Stimulated activated CD8-positive, alpha-beta memory T cell treated with anti-CD3 and anti-CD28 coated beads, Interleukin-12 subunit alpha, Interleukin-12 subunit beta, amount 100 ng/mL, for 24 hours (primary cell): Measurements from ENCODE around the gene EPB41L3.
"Not testable (repeated sequence)": the region's sequence is repeated elsewhere in the genome, so short reads cannot be mapped to it uniquely, and the experiment has no call there.

Source experiments
- DNase-seq: peaks from one replicate; pipeline ENCODE4 v3.0.0-alpha.2; 2020; ENCODE audit errors: extremely low read depth

Gene EPB41L3

GRCh38 chr18:5543773-5544389 lies at the start of gene EPB41L3:
EPB41L3 (minus strand) TSS chr18:5543997; CDS start chr18:5489183, 54,814 bp downstream.
- DNase-seq = no peak

- DNase-seq = no peak
Measured at GRCh38 chr18:5588529-5588928, 44.7 kb upstream of the EPB41L3 start.

GRCh38 chr18:5585653-5586052 lies 41.9 kb upstream of the EPB41L3 start:
- DNase-seq = no peak

- DNase-seq = no peak
Measured at GRCh38 chr18:5584746-5585417, 41.1 kb upstream of the EPB41L3 start.

GRCh38 chr18:5582849-5583681 lies 39.3 kb upstream of the EPB41L3 start:
- DNase-seq = no peak

- DNase-seq = no peak
Measured at GRCh38 chr18:5582076-5582475, 38.3 kb upstream of the EPB41L3 start.

- DNase-seq = no peak
Measured at GRCh38 chr18:5574843-5575242, 31.0 kb upstream of the EPB41L3 start.

- no peak for DNase-seq
Measured at GRCh38 chr18:5571666-5572065, 27.9 kb upstream of the EPB41L3 start.

GRCh38 chr18:5570613-5571012 lies 26.8 kb upstream of the EPB41L3 start:
- DNase-seq = not testable (repeated sequence)

- no peak for DNase-seq
Measured at GRCh38 chr18:5568416-5568815, 24.6 kb upstream of the EPB41L3 start.

GRCh38 chr18:5558851-5559250 lies 15.1 kb upstream of the EPB41L3 start:
- no peak for DNase-seq

GRCh38 chr18:5556310-5556974 lies 12.6 kb upstream of the EPB41L3 start:
- no peak for DNase-seq

- DNase-seq = no peak
Measured at GRCh38 chr18:5554629-5555028, 10.8 kb upstream of the EPB41L3 start.

- no peak for DNase-seq
Measured at GRCh38 chr18:5546660-5547059, 2.9 kb upstream of the EPB41L3 start.

- no peak for DNase-seq
Measured at GRCh38 chr18:5543036-5543680, 639 bp downstream of the EPB41L3 start.

- DNase-seq = no peak
Measured at GRCh38 chr18:5542515-5543035, 1.2 kb downstream of the EPB41L3 start.

- DNase-seq = no peak
Measured at GRCh38 chr18:5541644-5542043, 2.2 kb downstream of the EPB41L3 start.

- no peak for DNase-seq
Measured at GRCh38 chr18:5539391-5539790, 4.4 kb downstream of the EPB41L3 start.

- DNase-seq = no peak
Measured at GRCh38 chr18:5538544-5538943, 5.3 kb downstream of the EPB41L3 start.

- no peak for DNase-seq
Measured at GRCh38 chr18:5537860-5538259, 5.9 kb downstream of the EPB41L3 start.

GRCh38 chr18:5534845-5535244 lies 9.0 kb downstream of the EPB41L3 start:
- no peak for DNase-seq
